HG02678 (cell line): ENCODE measurements around the gene SAXO1.

Experiments
- ATAC-seq: cut with Tn5 transposase; IDR thresholded peaks from one replicate; pipeline ENCODE4 v1.9.1; 2021; ENCODE audit warnings: mild to moderate bottlenecking, moderate library complexity; ENCODE audit not compliant: unreplicated experiment

Gene SAXO1

GRCh38 chr9:18888290-18888689, 144.7 kb downstream of the SAXO1 start:
- no peak for ATAC-seq

- ATAC-seq, result no peak
These were observed 145.5 kb downstream of the SAXO1 start for GRCh38 chr9:18887546-18887945.

GRCh38 chr9:18881758-18882157, 151.3 kb downstream of the SAXO1 start:
- no peak for ATAC-seq

GRCh38 chr9:18877984-18878383, 155.0 kb downstream of the SAXO1 start:
- no peak for ATAC-seq
